HG03571 (cell line): ENCODE results near the gene ZNF563.

Experiments
- ATAC-seq: cut with Tn5 transposase; IDR thresholded peaks from one replicate; pipeline ENCODE4 v1.9.1; 2021; ENCODE audit not compliant: unreplicated experiment

Gene ZNF563

DNA sequence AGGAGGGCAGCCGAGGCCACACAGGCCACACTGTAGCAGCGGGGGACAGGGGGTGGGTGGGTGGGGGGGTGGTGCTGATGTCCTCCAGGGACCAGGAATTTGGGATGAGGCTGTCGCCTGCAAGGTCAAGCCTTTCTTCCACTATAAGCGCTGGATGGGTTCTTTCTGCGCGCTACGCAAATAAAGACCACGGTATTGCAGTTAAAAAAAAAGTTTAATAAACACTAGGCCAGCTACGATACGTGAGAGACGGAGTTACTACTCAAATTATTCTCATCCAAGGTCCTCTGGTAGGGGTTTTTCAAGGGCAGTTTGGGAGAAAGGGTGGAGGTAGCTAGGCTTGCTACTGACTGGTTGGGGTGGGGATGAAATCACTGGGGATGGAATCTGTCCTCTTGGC is 38.2 kb downstream of the ZNF563 start:
- ATAC-seq: no peak

DNA sequence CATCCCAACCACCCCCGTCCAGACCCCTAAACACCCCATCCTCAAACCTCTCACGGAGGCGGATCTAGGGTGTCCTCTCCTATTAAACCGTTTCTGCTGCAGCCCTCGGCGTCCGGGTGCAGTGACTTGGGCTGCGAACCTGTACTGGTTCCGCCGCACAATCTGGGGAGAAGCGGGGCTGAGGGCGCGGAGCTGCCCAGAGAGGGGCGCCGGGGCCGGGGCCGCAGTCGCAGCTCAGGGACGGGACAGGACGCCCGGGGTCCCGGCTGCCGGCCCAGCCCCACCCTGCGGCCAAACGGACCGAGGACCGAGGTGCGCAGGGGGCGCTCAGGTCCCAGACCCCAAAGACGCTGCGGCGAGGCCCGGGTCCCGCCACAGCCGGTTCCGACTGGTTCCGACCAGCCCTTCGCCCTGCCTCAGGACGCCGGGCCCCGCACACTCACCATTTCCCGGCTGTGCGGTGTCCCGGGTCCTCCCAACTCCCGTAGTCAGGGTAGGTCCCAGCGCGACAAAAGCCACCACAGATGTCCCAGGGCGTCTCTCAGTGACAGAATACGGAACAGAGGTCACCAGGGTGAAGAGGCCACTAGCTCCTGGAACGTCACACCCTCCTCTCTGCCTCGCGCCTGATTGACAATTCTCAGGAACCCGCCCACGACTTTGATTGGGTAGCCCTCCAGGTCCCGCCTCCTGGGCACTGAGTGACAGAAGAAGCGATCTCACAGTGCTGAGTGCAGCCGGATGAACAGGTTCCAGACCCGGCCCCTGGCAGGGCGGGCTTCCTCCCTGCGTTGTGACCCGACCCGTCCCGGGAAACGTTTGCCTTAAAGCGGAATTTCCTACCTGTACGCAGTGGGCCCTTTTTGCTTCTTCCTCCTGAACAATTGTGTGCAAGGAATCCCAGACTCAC is 38.9 kb downstream of the ZNF563 start, which contains the start of gene ZNF44:
Gene ZNF44 (minus strand): TSS at position 635 of the 910 bp plus-strand sequence. CDS start 189 bp downstream, at position 446.
- ATAC-seq: peak; percentile 90

DNA sequence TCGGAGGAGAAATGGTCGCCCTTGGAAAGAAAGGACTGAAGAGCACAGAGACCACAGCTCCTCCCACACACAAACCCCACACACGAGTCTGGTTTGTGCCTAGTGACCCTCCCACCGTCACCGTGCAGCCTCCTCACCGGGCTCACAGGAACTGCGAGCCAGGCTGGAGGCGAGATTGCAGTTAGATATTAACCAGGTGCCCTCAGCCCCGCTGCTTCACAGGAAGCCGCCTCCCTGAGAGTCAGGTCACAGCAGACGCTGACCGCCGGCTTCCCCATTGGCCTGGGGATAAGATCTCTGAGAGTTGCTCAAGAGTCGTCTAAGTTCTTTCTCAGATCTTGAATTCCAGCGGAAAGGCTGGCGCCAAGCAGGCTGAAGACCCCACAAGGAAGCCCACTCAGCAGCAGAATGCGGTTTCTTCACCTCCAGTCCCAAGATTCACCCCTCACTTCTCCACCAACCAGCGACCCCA is 39.6 kb downstream of the ZNF563 start:
- no peak for ATAC-seq

DNA sequence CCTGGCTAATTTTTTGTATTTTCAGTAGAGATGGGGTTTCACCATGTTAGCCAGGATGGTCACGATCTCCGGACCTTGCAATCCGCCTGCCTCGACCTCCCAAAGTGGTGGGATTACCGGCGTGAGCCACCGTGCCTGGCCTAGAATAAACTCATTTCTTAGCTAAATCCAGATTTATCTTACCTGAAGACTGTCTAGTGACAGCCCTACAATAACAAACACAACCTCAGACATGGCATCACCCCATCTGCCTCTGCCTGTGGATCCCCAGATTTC is 43.7 kb downstream of the ZNF563 start:
- no peak for ATAC-seq

DNA sequence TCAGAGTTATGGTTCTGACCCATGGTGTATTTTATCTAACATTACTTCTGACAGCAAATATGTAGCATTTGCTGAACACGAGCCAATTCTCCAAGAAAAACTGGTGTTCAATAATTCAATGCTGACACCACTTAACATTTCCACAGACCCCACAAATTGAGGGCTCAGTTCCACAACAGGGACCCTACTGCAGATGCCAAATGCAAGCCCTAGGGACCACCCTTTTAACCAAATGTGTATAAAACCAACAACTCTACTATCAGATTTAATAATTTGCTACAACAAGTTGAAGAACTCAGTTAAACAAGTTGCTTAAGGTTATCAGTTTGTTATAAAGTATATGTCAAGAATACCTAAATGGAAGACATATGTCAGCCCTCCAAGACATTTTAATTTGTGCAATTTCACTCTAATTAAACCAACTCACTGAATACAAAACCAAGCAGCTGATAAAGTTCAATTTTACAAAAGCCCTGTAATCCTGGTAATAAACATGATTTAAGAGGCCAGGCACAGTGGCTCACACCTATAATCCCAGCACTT is 45.4 kb downstream of the ZNF563 start:
- no peak for ATAC-seq

DNA sequence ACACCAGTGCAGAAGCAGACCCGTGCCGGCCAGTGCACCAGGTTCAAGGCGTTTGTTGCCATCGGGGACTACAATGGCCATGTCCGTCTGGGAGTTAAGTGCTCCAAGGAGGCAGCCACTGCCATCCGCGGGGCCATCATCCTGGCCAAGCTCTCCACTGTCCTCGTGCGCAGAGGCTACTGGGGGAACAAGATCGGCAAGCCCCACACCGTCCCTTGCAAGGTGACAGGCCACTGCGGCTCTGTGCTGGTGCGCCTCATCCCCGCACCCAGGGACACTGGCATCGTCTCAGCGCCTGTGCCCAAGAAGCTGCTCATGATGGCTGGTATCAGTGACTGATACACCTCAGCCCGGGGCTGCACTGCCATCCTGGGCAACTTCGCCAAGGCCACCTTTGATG is 48.8 kb downstream of the ZNF563 start:
- no peak for ATAC-seq

DNA sequence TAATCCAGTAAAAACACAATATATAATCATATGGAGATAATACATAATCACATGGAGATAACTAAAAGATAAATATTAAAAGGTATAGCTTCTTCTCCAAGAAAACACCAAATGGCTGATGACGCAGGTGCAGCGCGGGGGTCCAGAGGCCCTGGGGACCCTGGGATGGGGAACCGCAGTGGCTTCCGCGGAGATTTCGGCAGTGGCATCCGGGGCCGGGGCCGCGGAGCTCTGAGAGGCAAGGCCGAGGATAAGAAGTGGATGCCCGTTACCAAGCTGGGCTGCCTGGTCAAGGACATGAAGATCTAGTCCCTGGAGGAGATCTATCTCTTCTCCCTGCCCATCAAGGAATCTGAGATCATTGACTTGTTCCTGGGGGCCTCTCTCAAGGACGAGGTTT is 49.2 kb downstream of the ZNF563 start:
- no peak for ATAC-seq

DNA sequence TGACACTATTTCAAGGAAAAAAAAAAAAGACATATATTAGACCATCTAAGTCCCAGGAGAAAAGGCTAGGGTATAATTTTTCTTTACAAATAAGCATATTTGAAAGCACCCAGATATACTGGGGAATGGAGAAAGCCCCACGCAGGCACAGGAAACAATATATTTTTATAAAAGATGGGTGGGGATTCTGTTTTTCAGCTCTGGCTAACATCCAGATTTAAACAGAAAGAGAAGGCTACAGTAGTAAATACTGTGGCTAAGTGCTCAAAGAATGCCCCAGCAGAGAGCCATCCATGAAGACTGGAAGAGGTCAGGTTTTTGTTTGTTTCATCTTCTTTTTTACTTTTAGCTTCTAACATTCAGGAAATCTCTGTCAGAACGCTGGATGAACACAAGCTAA is 54.7 kb downstream of the ZNF563 start:
- no peak for ATAC-seq

DNA sequence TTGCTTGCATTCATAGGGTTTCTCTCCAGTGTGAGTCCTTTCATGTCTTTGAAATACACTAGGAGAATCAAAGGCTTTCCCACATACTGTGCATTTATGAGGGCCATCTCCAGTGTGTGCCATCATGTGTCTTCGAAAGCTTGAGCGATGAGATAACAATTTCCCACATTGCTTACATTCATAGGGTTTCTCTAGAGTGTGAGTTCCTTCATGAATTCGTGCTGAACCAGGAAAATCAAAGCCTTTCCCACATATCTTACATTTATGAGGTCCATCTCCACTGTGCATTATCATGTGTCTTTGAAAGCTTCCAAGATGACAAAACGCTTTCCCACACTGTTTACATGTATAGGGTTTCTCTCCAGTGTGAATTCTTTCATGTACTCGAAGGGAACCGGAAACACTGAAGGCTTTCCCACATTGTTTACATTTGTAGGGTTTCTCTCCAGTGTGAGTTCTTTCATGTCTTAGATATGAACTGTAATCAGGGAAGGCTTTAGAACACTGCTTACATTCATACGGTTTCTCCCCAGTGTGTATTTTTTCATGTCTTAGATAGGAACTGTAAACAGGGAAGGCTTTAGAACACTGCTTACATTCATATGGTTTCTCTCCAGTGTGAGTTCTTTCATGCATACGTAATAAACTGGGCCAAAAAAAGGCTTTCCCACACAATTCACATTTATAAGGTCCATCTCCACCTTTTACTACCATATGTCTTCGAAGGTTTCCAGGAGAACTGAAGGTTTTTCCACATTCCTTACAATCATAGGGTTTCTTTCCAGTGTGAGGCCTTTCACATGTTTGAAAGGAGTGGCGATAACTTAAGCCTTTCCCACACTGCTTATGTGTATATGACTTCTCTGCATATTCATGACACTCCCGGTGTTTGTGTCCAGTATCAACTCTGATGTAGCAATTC is 60.2 kb downstream of the ZNF563 start:
- no peak for ATAC-seq

DNA sequence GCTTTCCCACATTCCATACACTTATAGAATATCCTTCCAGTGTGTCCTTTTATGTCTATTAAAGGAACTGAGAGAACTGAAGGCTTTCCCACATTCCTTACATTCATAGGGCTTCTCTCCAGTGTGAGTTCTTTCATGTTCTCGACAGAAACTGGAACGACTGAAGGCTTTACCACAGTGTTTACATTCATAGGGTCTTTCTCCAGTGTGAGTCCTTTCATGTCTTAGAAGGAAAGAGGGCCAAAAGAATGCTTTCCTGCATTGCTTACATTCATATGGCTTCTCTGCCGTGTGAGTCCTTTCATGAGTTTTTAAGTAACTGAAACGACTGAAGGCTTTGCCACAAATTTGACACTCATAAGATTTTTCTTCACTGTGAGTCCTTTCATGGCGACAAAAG is 61.0 kb downstream of the ZNF563 start:
- no peak for ATAC-seq

DNA sequence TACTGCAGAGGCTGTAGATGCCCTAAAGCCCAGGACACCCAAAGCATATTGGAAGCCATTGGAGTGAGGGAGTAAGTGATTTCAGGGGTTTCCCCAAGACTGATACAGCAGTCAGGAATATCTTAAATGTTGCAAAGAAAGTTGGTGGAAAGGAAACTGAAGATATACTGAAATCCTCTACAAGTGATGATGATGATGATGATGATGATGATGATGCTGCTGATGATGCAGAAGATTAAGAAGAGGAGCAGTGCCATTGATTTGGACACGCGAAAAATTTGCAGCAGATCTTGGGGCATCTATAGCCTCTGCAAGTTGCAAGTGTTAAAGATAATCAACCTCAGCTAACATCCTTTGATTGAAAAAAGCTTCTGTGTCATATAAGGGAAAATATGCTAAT is 62.6 kb downstream of the ZNF563 start:
- no peak for ATAC-seq
